T-helper 2 cell treated with Interferon-gamma antibody and Interleukin-4, amounts not matched to agents 5 μg/mL and 100 μg/mL, for 36 hours (primary cell): Measurements from ENCODE around the gene PHLDA1.

Experiments used
- DNase-seq: peaks from one replicate; pipeline ENCODE4 v3.0.0; 2021; ENCODE audit warnings: low spot score
- H3K27ac Mint-ChIP-seq: one replicate; pipeline ENCODE4 v1.8.0; 2021; ENCODE audit warnings: mild to moderate bottlenecking, mixed read lengths
- H3K27me3 Mint-ChIP-seq: one replicate; pipeline ENCODE4 v1.8.0; 2021; ENCODE audit warnings: low read depth, mixed read lengths
- H3K36me3 Mint-ChIP-seq: one replicate; pipeline ENCODE4 v1.8.0; 2021; ENCODE audit warnings: low read depth, mixed read lengths
- H3K4me1 Mint-ChIP-seq: one replicate; pipeline ENCODE4 v1.8.0; 2021; ENCODE audit warnings: low read depth, mixed read lengths
- H3K4me3 Mint-ChIP-seq: one replicate; pipeline ENCODE4 v1.8.0; 2022; ENCODE audit warnings: mild to moderate bottlenecking, moderate library complexity, mixed read lengths
- H3K9me3 Mint-ChIP-seq: one replicate; pipeline ENCODE4 v1.8.0; 2021; ENCODE audit warnings: mixed read lengths

Gene PHLDA1

DNA sequence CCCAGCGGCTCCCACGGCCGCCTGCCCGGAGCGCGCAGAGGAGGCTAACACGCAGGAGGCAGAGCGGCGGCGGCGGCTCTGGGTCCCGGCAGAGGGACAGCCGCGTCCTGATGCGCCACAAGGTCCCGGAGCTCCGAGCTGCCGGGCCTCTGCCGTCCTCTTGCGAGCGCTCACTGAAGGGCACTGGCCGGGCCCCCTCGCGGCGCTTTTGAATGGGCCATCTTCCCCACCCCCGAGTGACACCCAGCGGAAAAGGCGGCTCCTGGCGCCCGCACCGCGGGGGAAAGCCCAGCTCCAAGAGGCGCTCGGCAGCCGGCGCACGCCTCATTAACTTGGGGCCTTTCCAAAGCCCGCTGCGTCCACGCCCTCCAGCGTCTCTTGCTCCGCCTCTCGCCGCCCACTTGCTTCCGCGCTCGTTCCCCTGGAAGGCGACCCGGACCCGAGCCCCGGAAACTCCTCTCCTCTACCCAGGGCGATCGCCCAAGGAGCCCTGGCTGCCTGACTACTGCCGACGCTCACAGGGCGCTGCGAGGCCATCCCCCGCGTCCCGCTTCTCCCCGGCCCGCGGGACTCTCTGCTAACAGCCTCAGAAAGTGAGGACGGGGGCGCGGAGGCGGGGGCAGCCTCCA lies at the start of gene PHLDA1:
Gene PHLDA1, minus strand, starts transcription at position 363 of the 629 bp plus-strand sequence.
- peaks cover 48% of the 10 kb centered on the region for H3K4me1 Mint-ChIP-seq

DNA sequence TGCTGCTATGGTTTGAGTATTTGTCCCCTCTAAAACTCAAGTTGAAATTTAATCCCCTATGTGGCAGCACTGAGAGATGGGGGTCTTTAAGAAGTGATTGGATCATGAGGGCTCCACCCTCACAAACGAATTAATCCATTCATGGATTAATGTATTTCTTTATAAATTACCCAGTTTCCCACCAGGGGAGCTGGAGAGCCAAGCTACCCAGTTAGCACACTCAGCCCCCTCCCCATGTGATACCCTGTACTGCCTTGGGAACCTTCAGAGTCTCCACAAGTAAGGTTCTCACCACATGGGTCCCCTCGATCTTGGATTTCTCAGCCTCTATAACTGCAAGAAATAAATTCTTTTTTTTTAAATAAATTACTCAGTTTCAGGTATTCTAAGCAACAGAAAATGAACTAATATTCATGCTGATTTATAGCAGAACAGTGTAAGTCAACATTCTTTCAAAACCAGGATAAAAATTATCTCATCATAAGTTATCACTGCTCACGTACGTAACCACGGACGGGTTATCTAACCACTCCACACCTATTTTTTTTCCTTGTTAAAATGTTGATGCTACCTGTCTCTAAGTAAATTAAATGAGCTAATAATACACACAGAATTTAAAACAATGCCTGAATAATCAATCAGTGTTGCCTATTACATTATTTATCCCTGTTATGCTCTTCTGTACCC lies 49.3 kb upstream of the PHLDA1 start:
- Mint-ChIP-seq H3K9me3 (peaks cover 8% of the 10 kb centered on the region), H3K4me1 (peaks cover 54% of the 10 kb centered on the region), H3K27me3 (no peaks in the 10 kb centered on the region), H3K36me3 (peaks cover 46% of the 10 kb centered on the region), H3K27ac (no peak overlapping the region), H3K4me3 (no peak overlapping the region)
- DNase-seq = no peak

More for the DNA sequence above, at the start of gene PHLDA1:
- Mint-ChIP-seq H3K27ac (peak within 1 kb of the TSS; percentile 97), H3K36me3 (peaks cover 37% of the 10 kb centered on the region), H3K9me3 (no peaks in the 10 kb centered on the region), H3K4me3 (peak within 1 kb of the TSS; percentile 98), H3K27me3 (peaks cover 3% of the 10 kb centered on the region)
- peak; percentile 99 for DNase-seq

DNA sequence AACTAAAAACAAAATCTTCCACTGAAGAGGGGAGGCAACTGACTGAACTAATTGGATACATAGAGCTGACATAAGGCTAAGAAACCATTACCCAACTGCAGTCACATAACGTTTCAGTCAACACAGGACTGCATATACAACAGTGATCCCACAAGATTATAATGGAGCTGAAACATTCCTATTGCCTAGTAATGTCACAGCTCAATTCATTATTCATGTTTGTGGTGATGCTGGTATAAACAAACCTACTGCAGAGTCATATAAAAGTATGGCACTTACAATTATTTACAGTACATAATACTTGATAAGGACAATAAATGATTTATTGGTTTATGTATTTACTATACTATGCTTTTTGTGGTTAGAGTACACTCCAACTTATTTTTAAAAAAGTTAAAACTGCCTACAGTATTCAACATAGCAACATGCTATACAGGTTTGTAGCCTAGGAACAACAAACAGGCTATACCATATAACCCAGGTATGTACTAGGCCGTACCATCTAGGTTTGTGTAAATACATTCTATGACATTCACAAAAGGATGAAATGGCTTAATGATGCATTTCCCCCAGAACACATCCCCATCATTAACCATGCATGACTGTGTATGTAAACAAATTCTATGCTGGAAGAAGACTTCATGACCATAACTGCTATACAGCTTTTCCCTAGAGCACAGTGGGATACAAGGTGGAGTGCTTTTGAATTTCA lies 48.6 kb upstream of the PHLDA1 start:
- no peak overlapping the region for H3K27ac Mint-ChIP-seq
- no peak overlapping the region for H3K4me3 Mint-ChIP-seq
- no peak for DNase-seq
- H3K36me3 Mint-ChIP-seq = peaks cover 46% of the 10 kb centered on the region
- H3K9me3 Mint-ChIP-seq = peaks cover 8% of the 10 kb centered on the region
- peaks cover 52% of the 10 kb centered on the region for H3K4me1 Mint-ChIP-seq
- no peaks in the 10 kb centered on the region for H3K27me3 Mint-ChIP-seq

DNA sequence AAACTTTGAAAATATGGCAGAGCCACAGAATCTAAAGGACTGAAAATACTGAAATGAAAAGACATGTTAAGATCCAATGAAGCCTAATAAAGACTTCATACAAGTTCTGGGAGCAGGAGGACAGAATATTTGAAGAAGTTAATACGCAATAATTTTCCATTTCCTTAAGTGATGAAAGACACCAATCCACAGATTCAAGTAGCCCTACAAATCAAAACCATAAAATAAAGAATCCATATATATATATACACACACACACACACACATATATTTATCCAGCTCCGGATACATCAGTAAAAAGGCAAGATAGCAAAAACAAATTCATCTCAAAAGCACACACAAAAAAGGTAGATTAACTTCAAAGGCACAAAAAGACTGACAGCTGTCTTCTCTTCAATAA lies 47.2 kb upstream of the PHLDA1 start:
- DNase-seq = no peak
- peaks cover 59% of the 10 kb centered on the region for H3K4me1 Mint-ChIP-seq
- peaks cover 8% of the 10 kb centered on the region for H3K9me3 Mint-ChIP-seq
- peak overlapping the region; percentile 23 for H3K27ac Mint-ChIP-seq
- no peak overlapping the region for H3K4me3 Mint-ChIP-seq
- H3K36me3 Mint-ChIP-seq = peaks cover 46% of the 10 kb centered on the region
- H3K27me3 Mint-ChIP-seq = no peaks in the 10 kb centered on the region

DNA sequence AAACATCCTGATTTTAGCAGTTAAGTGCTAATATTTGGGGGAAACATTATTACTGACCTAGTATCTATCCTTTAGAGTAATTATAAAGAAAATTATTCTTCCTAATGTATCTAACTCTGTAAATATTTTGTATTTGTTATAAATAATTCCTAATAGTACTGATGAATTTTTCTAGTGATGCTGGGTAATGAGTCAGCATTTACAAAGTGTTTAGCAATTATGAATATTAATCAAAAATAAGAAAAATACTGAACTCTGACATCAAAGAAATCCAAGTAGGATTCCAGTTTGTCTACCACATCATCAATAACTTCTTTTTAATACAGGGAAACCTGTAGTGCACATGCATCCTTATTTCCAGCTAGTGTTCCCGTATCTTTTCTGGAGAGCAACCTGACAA lies 43.9 kb upstream of the PHLDA1 start:
- Mint-ChIP-seq H3K36me3 (peaks cover 56% of the 10 kb centered on the region), H3K27me3 (no peaks in the 10 kb centered on the region), H3K9me3 (peaks cover 8% of the 10 kb centered on the region), H3K4me1 (peaks cover 56% of the 10 kb centered on the region), H3K4me3 (no peak overlapping the region), H3K27ac (no peak overlapping the region)
- DNase-seq = no peak

DNA sequence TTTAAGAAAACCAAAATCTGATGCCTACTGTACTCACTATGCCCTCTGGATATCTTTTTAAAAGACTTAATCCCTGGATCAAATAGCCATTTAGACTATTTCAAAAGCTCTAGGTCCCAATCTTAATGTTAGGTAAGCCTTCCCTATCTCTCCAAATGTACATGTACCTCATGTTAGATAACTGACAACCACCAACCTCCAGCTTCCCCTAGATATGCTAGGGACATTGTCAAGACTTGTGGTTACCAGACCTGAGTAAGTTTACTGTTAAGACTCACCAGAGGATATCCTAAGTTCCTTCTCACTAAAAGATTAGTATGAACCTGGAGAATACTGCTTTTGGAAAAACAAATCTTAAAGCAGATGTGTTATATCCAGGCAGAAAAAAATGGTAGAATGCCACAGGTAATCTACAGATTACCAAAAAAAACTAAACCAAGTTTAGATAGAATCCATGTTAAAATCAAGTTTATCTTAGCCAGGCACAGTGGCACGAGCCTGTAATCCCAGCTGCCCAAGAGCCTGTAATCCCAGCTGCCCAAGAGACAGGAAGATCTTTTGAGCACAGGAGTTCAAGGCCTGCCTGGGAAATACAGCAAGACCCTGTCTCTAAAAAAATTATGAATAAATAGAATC lies 43.2 kb upstream of the PHLDA1 start:
- Mint-ChIP-seq H3K4me1 (peaks cover 55% of the 10 kb centered on the region), H3K27ac (peak overlapping the region; percentile 16), H3K36me3 (peaks cover 54% of the 10 kb centered on the region)

DNA sequence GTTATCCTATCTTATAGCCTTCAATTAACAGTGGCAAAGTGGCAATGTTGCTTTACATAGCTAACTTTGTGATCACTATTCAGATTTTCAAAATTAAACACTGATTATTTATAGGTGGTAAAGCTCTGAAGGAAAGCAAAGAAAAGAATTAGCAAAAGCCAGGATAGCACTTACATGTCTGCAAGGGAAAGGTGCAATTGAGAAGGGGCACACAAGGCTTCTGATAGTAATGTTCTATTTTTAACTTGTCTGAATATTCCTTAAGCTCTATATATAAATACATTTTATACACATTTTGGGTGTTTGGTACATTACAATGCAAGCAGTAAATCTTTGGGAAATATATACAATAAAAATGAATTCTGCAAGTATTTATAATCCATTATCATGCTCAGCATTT lies 42.0 kb upstream of the PHLDA1 start:
- H3K9me3 Mint-ChIP-seq = peaks cover 4% of the 10 kb centered on the region
- DNase-seq = no peak
- H3K27me3 Mint-ChIP-seq = no peaks in the 10 kb centered on the region
- peaks cover 50% of the 10 kb centered on the region for H3K4me1 Mint-ChIP-seq
- no peak overlapping the region for H3K4me3 Mint-ChIP-seq
- peaks cover 50% of the 10 kb centered on the region for H3K36me3 Mint-ChIP-seq
- no peak overlapping the region for H3K27ac Mint-ChIP-seq

More for the DNA sequence above, 43.2 kb upstream of the PHLDA1 start:
- no peak for DNase-seq
- no peak overlapping the region for H3K4me3 Mint-ChIP-seq
- H3K27me3 Mint-ChIP-seq = no peaks in the 10 kb centered on the region
- H3K9me3 Mint-ChIP-seq = peaks cover 8% of the 10 kb centered on the region

DNA sequence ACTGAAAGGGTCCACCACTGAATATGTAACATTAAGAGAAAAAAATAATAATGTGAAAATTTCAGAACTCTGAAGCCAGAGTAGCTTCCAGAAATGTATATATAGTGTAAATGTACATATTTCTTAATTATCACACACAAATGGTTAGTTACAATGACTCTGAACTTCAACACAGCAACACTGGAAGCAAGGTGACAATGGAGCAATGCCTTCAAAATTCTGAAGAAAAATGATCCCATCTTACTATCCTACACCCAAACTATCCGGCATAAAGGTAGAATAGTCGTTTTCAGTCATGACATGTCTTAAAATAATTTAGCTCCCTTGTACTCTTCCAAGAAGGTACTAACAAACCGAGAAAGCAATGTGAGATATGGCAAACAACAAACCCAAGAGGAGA lies 41.0 kb upstream of the PHLDA1 start:
- H3K4me1 Mint-ChIP-seq = peaks cover 51% of the 10 kb centered on the region
- H3K4me3 Mint-ChIP-seq = no peak overlapping the region
- H3K27me3 Mint-ChIP-seq = no peaks in the 10 kb centered on the region
- no peak for DNase-seq
- H3K36me3 Mint-ChIP-seq = peaks cover 54% of the 10 kb centered on the region
- H3K27ac Mint-ChIP-seq = no peak overlapping the region
- peaks cover 4% of the 10 kb centered on the region for H3K9me3 Mint-ChIP-seq

DNA sequence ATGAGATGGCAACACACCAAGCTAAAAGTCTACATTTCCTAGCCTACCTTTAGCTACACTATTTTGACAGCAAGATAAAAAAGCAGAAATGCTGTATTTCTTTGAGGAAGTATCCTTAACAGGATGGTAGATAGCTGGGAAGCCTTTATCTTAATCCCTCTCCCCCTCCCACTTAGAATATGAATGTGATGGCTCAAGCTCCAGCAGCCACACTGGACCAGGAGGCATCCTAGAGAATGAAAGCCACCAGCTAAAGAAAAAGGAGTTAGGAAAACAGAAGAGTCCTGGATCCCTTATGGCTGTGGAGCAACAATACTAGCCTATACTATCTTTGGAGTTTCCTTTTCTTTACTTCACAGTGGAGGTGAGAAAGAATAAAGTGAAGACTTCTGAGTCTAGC lies 37.8 kb upstream of the PHLDA1 start:
- Mint-ChIP-seq H3K9me3 (peaks cover 22% of the 10 kb centered on the region), H3K27ac (no peak overlapping the region), H3K4me1 (peaks cover 28% of the 10 kb centered on the region), H3K36me3 (peaks cover 77% of the 10 kb centered on the region), H3K4me3 (no peak overlapping the region), H3K27me3 (no peaks in the 10 kb centered on the region)
- DNase-seq = no peak

DNA sequence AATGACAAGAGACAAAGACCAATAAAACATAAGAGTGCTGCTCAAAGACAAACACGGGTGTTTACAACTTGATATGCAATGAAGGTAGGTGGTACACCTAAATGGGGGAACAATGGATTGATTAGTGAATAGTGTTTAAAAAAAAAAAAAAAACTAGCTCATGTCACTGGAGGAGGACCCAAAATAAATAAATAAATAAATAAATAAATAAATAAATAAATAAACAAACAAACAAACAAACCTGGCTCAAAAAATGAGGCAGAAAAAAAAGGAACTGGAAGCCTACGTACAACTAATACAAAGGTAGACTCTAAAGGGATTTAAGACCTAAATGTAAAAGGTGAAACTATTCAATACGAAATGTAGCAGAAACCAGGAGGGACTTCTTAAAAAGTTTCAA lies 34.3 kb upstream of the PHLDA1 start:
- Mint-ChIP-seq H3K27me3 (no peaks in the 10 kb centered on the region), H3K4me3 (no peak overlapping the region), H3K27ac (no peak overlapping the region), H3K4me1 (peaks cover 20% of the 10 kb centered on the region), H3K36me3 (peaks cover 87% of the 10 kb centered on the region), H3K9me3 (peaks cover 30% of the 10 kb centered on the region)
- no peak for DNase-seq

DNA sequence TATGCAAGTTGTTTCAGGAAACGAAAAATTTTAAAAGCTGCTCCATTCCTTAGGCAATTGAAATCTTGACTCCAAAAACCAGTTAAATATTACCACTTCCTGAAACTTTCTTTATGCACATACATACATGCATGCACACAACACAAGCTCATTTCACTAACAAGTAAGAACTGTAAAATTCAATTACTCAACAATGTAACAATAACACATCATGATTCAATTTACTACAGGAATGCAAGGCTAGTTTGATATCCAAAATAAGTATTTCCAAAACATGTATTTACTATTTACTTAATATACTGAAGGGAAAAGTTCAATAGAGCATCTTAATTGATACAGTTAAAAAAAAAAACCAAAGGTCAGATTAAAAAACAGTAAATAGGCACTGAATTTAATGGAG lies 33.3 kb upstream of the PHLDA1 start:
- peaks cover 25% of the 10 kb centered on the region for H3K4me1 Mint-ChIP-seq
- DNase-seq = no peak
- H3K9me3 Mint-ChIP-seq = peaks cover 30% of the 10 kb centered on the region
- peaks cover 87% of the 10 kb centered on the region for H3K36me3 Mint-ChIP-seq
- H3K4me3 Mint-ChIP-seq = no peak overlapping the region
- no peaks in the 10 kb centered on the region for H3K27me3 Mint-ChIP-seq
- H3K27ac Mint-ChIP-seq = no peak overlapping the region

DNA sequence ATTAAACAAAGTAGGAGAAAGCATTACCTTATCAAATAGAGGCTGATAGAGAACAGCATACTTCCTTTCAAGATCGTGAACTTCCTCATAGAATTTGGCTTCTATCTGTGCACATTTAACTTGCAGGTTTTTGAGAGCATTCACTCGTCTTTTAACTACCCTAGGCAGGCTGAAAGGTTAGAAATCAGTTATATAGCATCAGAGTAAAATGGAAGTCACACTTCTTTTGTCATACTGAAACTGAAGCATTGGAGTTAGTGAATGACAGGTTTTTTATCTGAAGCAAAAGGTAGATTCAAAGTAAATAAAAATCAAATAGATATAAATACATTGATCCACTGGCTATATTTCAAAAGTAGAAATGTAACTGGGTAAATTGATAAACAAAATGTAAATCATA lies 28.5 kb upstream of the PHLDA1 start:
- no peak for DNase-seq
- Mint-ChIP-seq H3K4me3 (no peak overlapping the region), H3K9me3 (peaks cover 16% of the 10 kb centered on the region), H3K27me3 (no peaks in the 10 kb centered on the region), H3K27ac (peak overlapping the region; percentile 58), H3K36me3 (peaks cover 77% of the 10 kb centered on the region), H3K4me1 (peaks cover 20% of the 10 kb centered on the region)

DNA sequence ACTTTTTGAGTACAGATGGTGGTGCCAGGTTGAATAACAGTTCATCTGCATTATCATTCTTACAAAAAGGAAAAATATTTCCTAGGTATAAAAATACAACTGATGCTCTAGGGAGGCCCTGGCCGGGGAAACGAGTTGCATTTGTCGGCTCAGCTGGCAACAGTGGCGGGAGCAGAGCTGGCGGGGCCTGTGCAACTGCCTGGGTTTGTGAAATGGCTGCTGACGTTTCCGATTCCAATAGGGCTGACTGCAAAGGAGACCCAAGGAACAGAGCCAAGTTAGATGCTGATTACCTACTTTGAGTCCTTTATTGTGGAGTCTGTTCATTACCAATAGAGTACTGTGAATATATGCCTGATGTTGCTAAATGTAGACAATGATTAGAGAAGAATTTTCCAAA lies 25.8 kb upstream of the PHLDA1 start:
- Mint-ChIP-seq H3K36me3 (peaks cover 71% of the 10 kb centered on the region), H3K4me1 (peaks cover 16% of the 10 kb centered on the region), H3K27ac (no peak overlapping the region), H3K27me3 (no peaks in the 10 kb centered on the region), H3K9me3 (no peaks in the 10 kb centered on the region), H3K4me3 (no peak overlapping the region)
- DNase-seq = no peak

DNA sequence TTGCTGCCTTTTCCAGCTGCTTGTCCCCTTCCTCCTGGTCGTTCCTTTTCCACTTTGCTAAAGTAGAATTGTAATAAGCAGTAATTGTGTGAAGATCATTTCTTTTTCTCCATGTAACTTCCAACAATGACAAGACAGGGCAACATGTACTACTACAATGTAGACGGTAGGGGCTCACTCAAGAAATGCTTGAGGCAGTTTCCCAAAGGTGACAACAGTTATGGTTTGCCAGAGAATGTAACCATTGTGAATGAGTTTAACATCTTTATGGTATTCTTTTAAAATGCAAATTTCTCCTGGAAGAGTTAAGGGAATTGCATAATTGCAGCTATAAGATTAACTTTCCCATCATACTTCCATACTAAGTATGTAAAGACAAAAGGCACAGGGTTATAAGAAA lies 23.8 kb upstream of the PHLDA1 start:
- Mint-ChIP-seq H3K27me3 (no peaks in the 10 kb centered on the region), H3K36me3 (peaks cover 70% of the 10 kb centered on the region), H3K27ac (no peak overlapping the region), H3K9me3 (no peaks in the 10 kb centered on the region), H3K4me1 (peaks cover 9% of the 10 kb centered on the region), H3K4me3 (no peak overlapping the region)
- no peak for DNase-seq
